Measurements from ENCODE around the gene FOXO1.

DNA sequence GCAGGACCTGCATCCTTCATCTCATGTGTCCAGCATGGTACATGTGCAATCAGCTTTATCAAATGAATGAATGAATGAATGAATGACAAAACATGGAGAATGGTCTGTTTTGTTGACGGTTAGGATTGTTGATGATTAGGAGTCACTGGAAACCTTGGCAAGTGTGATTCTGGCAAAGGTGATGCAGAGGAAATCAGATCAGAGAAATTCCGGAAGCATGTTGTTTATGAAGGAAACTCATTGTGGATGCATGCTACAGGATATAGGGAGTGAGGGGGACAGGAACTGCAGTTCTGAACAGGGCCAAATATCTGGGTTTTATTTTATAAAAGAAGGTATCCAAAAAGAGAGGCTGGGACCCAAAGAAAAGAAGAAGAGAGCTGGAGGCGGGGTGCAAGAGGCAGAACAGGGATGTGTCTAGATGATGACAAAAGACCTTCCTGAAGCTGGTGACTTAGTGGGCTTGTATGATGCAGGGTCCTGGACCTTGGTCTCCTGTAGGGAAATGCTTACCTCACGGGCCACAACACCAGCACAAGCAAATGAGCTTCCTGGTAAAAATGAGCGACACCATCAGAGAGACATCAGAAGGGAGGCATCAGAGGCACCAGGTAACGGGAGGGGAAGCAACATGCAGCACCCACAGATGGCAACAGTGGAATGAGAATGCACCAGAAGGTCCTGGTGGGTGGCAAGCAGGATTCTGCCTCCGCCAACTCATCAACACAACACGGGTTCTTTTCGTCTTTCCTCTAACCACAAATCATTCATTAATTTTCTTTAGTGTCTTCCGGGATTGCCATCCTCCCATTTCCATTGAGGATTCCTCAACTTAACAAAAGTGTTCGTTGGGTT lies 159.6 kb downstream of the FOXO1 start:
- TF ChIP-seq, protein P1, sequence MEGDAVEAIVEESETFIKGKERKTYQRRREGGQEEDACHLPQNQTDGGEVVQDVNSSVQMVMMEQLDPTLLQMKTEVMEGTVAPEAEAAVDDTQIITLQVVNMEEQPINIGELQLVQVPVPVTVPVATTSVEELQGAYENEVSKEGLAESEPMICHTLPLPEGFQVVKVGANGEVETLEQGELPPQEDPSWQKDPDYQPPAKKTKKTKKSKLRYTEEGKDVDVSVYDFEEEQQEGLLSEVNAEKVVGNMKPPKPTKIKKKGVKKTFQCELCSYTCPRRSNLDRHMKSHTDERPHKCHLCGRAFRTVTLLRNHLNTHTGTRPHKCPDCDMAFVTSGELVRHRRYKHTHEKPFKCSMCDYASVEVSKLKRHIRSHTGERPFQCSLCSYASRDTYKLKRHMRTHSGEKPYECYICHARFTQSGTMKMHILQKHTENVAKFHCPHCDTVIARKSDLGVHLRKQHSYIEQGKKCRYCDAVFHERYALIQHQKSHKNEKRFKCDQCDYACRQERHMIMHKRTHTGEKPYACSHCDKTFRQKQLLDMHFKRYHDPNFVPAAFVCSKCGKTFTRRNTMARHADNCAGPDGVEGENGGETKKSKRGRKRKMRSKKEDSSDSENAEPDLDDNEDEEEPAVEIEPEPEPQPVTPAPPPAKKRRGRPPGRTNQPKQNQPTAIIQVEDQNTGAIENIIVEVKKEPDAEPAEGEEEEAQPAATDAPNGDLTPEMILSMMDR (IDR thresholded peaks at IDR 0.05; ENCODE audit: low read depth, low read length, poor library complexity, severe bottlenecking): no peak
- no peak for TF ChIP-seq EZH2phosphoT487 (IDR thresholded peaks at IDR 0.05; ENCODE audit: borderline replicate concordance, low read length)
